ENCODE data around the gene ZNF232. TPM values are rescaled to one million over a fixed set of nuclear protein-coding genes. Genes with fewer than 3 reads are reported as not detected.

The ZNF232 gene
- total RNA-seq, 1 donor from 2014 or later = 25.8 TPM

DNA sequence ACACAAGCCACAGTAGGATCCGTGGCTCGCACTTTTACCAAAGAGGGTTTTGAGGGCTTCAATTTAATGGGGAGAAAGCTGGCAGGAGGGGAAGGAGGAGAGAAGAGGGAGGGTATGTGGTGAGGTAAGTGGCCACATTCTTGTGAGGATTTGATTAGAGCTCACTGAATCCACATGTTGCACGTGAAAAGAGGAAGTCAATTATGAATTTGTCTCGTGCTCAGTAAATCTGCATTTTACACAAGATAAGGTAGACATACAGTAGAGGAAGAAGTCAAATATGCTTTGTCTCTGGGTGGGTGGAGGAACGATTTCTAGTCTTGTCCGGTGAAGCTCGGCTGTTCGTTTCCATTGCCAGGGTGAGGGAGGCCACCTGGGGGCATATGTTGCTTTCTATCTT lies 862 bp downstream of the ZNF232 start:
- no peak for DNase-seq (ENCODE audit: extremely low spot score, unreplicated experiment)
- H3K4me3 Mint-ChIP-seq = peak overlapping the region; percentile 92
- TF ChIP-seq, protein P1, sequence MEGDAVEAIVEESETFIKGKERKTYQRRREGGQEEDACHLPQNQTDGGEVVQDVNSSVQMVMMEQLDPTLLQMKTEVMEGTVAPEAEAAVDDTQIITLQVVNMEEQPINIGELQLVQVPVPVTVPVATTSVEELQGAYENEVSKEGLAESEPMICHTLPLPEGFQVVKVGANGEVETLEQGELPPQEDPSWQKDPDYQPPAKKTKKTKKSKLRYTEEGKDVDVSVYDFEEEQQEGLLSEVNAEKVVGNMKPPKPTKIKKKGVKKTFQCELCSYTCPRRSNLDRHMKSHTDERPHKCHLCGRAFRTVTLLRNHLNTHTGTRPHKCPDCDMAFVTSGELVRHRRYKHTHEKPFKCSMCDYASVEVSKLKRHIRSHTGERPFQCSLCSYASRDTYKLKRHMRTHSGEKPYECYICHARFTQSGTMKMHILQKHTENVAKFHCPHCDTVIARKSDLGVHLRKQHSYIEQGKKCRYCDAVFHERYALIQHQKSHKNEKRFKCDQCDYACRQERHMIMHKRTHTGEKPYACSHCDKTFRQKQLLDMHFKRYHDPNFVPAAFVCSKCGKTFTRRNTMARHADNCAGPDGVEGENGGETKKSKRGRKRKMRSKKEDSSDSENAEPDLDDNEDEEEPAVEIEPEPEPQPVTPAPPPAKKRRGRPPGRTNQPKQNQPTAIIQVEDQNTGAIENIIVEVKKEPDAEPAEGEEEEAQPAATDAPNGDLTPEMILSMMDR (conservative IDR thresholded peaks at IDR 0.05) = no peak
- H3K9me3 Mint-ChIP-seq = peaks cover 7% of the 10 kb centered on the region
- H3K36me3 Mint-ChIP-seq = peaks cover 49% of the 10 kb centered on the region
- peaks cover 23% of the 10 kb centered on the region for H3K4me1 Mint-ChIP-seq (ENCODE audit: unreplicated experiment)
- H3K27me3 Mint-ChIP-seq = no peaks in the 10 kb centered on the region
- peak overlapping the region; percentile 91 for H3K27ac Mint-ChIP-seq

DNA sequence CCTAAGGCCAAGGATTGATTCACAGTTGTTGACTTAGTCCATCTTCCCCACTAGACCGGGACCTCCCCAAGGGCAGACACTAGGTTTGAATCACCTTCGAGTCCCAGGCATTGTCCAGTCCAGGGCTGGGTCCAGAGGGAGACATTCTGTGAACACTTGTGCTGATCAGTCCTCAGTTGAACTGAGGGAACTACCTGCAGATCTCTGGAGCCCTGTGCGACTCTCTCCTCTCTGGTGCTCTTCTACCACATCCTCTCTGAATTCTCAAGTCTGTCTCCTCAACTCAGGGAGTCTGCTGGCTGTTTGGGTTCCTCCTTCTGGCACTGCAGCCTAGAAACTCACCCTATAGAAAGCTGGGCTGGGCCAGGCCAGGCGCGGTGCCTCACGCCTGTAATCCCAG lies 10.8 kb downstream of the ZNF232 start:
- peak overlapping the region; percentile 51 for H3K27ac Mint-ChIP-seq
- peaks cover 20% of the 10 kb centered on the region for H3K27me3 Mint-ChIP-seq
- H3K4me3 Mint-ChIP-seq = peak overlapping the region; percentile 69
- no peaks in the 10 kb centered on the region for H3K4me1 Mint-ChIP-seq (ENCODE audit: unreplicated experiment)
- TF ChIP-seq, protein P1 (conservative IDR thresholded peaks at IDR 0.05) = no peak
- H3K9me3 Mint-ChIP-seq = peaks cover 5% of the 10 kb centered on the region
- H3K36me3 Mint-ChIP-seq = peaks cover 9% of the 10 kb centered on the region
- DNase-seq (ENCODE audit: extremely low spot score, unreplicated experiment) = no peak

DNA sequence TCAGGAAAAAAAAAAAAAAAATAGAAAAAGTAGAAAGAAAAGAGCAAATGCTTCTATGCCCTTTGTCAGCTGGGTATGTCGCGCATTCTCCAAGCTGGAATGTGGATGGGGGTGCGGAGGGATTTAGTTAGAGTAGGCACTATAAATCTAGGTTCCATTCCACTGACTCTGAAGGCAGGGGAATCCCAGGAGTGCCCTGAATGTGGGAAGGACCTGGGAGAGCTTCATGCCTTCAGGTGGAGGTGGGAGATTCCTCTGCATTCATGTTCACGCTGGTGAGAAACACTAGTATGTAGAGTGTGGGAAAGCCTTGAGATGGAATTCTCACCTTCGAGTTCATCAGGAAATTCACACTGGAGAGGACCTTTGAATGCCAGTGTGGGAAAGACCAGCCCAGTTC lies 12.4 kb downstream of the ZNF232 start:
- TF ChIP-seq, protein P1 (conservative IDR thresholded peaks at IDR 0.05) = no peak
- Mint-ChIP-seq H3K4me3 (no peak overlapping the region), H3K4me1 (ENCODE audit: unreplicated experiment) (no peaks in the 10 kb centered on the region), H3K27ac (no peak overlapping the region), H3K9me3 (peaks cover 12% of the 10 kb centered on the region), H3K36me3 (peaks cover 7% of the 10 kb centered on the region), H3K27me3 (peaks cover 27% of the 10 kb centered on the region)
- DNase-seq (ENCODE audit: extremely low spot score, unreplicated experiment) = no peak

DNA sequence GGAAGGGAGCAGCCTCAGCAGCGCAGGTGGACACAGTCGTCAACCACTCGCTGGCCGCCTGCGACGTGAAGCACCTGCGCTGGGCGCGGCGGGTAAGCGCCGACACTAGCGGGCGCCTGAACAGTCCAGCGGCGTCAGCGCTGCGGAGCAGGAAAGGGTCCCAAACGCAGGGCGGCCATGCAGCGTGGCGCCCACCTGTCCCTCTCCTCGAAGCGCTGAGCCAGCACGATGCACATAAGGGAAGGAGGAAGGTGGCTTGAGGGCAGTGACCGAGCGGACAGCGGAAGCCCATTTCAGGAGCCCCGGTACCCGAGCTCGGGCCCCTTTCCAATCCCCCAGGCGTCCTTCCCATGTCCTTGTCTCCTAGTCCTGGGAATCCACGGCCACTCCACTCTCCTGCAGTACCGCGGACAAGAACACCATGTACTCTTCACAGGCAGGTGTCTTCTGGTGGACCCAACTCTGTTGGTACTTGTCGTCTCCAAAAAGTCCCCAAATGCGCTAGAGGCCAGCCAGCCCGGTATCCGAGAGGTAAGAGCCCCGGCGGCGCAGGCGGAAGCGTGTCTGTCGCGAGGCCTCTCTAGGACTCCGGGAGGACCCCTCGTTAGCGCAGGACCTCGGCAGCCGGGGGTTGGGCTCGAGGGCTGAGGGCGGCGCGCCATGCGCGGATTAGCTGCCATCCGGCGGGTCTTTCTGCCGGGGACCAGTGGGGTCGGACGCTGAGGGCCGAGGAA lies 14.4 kb downstream of the ZNF232 start:
- peak; percentile 83 for DNase-seq (ENCODE audit: extremely low spot score, unreplicated experiment)
- H3K4me1 Mint-ChIP-seq (ENCODE audit: unreplicated experiment) = no peaks in the 10 kb centered on the region
- H3K4me3 Mint-ChIP-seq = peak overlapping the region; percentile 95
- H3K27ac Mint-ChIP-seq = peak overlapping the region; percentile 78
- peaks cover 27% of the 10 kb centered on the region for H3K27me3 Mint-ChIP-seq
- H3K36me3 Mint-ChIP-seq = peaks cover 7% of the 10 kb centered on the region
- peaks cover 16% of the 10 kb centered on the region for H3K9me3 Mint-ChIP-seq
- TF ChIP-seq, protein P1 (conservative IDR thresholded peaks at IDR 0.05) = no peak

DNA sequence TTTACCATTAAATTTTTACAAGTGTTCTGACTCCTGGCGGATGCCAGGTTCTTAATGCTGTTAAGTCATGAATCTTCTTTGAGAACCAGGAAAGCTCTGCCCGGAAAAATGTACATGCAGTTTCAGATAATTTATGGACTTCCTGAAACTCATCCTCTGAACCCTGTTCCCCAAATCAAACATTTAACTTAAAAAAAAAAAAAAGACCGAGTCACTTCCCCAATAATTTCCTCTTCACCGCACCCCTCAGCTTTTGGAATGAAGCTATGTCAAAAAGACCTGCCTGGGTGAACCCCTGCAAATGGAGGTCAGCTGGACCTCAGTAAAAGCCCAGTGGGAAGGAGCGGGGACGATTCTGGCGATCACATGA lies 15.0 kb downstream of the ZNF232 start:
- no peak for DNase-seq (ENCODE audit: extremely low spot score, unreplicated experiment)
- peaks cover 7% of the 10 kb centered on the region for H3K36me3 Mint-ChIP-seq
- H3K4me3 Mint-ChIP-seq = peak overlapping the region; percentile 95
- H3K27ac Mint-ChIP-seq = no peak overlapping the region
- no peaks in the 10 kb centered on the region for H3K4me1 Mint-ChIP-seq (ENCODE audit: unreplicated experiment)
- peaks cover 16% of the 10 kb centered on the region for H3K9me3 Mint-ChIP-seq
- TF ChIP-seq, protein P1 (conservative IDR thresholded peaks at IDR 0.05) = no peak
- peaks cover 27% of the 10 kb centered on the region for H3K27me3 Mint-ChIP-seq
